GM10248 (cell line): Measurements from ENCODE around the gene NPY1R.

Source experiments
- CTCF ChIA-PET: fragments of 300-600 bp; sonication (Branson Sonifier 250); formaldehyde crosslinking; extraction: SDS; loops from one replicate; lab custom pipeline; 2021; ENCODE audit warnings: antibody characterized with exemption; lab: Yijun Ruan, JAX
- POLR2A ChIA-PET: fragments of 350-650 bp; sonication (Branson Sonifier 250); formaldehyde crosslinking; extraction: SDS; loops from one replicate; lab custom pipeline; 2020; ENCODE audit warnings: antibody characterized with exemption; lab: Yijun Ruan, JAX
- DNase-seq: peaks from one replicate; pipeline ENCODE4 v3.0.0; 2012; ENCODE audit errors: extremely low spot score
- TF ChIP-seq, protein P1 (sequence below): IDR thresholded peaks from 2 replicates; pipeline ENCODE4 v1.5.1; 2012; ENCODE audit warnings: mild to moderate bottlenecking, low read depth; ENCODE audit errors: extremely low read depth, missing control alignments, control extremely low read depth

The NPY1R gene

DNA sequence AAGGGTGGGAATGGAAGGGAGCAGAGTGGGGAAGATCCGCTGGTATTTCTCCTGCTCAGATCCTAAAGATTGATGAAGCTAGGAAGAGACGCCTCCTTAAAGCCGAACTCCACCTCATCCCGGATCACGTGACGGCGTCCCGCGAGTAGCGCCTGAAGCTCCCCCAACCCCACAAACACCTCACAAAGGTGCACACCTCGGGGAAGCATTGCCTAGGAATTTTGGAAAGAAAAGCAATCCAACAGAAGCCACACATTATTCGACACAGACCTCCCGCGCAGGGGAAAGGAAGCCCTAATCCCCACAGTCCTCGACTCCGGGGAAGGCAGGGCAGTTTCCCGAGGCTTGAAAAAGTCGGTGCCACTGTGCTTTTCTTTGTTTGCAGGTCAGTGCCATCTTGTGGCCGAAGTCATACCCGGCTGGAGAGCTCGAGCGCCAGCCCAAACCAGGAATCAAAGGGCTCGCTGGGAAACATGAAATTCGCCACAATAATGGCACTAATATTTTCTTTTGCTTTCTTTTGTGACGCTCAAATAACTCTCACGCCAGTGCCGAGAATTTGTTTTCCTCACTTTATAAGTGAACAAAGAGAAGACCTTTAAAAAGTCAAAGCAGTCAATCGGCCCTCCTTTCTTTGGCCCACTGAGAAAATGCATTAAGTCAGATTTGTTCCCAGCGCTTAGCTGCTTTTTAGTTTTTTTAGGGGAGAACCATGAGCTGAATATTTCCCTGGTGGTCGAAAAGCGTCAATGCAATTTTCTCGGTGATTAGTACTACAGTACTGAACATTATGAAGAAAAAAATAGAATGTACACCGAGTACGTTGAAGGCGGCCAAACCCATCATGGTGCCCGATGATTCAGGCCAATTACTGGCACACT lies at the start of gene NPY1R:
Gene NPY1R (minus strand): TSS at position 71 of the 881 bp plus-strand sequence. CDS start 6,042 bp downstream, outside the sequence.
- DNase-seq, result peak; percentile 60
- TF ChIP-seq, protein P1, sequence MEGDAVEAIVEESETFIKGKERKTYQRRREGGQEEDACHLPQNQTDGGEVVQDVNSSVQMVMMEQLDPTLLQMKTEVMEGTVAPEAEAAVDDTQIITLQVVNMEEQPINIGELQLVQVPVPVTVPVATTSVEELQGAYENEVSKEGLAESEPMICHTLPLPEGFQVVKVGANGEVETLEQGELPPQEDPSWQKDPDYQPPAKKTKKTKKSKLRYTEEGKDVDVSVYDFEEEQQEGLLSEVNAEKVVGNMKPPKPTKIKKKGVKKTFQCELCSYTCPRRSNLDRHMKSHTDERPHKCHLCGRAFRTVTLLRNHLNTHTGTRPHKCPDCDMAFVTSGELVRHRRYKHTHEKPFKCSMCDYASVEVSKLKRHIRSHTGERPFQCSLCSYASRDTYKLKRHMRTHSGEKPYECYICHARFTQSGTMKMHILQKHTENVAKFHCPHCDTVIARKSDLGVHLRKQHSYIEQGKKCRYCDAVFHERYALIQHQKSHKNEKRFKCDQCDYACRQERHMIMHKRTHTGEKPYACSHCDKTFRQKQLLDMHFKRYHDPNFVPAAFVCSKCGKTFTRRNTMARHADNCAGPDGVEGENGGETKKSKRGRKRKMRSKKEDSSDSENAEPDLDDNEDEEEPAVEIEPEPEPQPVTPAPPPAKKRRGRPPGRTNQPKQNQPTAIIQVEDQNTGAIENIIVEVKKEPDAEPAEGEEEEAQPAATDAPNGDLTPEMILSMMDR, result peak; percentile 52
- CTCF ChIA-PET, result interaction anchor here (0.7 to 2.6 kb wide), 12 partner anchors 10 to 834 kb away, joined by 3 to 16 read pairs (median 4); no protein-coding TSS in a partner anchor
- POLR2A ChIA-PET, result no interaction called here

DNA sequence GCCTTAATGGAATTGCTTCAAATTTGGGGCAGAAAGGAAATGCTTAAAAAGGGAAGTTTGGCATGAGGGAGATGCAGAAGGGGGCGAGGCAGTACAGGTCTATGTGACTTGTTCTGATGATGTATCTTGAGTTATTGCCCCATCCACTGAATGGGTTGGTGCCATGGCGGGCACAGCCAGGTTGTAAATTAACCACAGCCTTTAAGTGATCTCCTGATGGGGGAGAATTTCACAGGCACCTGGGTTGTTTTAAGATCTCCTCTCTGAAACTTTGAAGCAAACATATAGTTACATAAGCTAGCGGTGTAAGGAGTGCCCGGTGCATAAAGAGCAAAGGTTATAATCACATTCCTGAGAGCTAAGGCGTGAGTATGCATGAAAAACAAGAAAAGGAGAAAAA lies 48.3 kb upstream of the NPY1R start:
- POLR2A ChIA-PET, result no interaction called here

DNA sequence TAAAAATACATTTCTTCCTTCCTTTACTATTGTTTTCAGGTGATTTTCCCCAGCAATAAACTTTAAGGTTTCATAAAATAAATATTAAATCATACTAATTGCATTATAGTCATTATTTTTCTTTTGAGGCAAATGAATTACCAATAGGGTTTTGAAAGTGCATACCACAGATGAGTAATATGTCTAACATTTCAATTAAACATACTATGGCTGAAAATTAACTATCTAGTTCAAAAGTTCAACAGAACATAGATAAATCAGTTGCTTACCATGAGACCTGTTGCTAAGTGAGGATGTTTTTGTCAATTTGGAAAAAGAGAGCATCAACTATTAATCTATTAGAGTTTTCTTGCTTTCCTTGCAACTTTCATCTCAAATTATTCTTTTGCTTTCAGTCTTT lies 46.3 kb upstream of the NPY1R start:
- CTCF ChIA-PET, result no interaction called here
- TF ChIP-seq, protein P1, result no peak
- POLR2A ChIA-PET, result no interaction called here
- DNase-seq, result no peak

More for the DNA sequence above, 48.3 kb upstream of the NPY1R start:
- TF ChIP-seq, protein P1, result no peak
- CTCF ChIA-PET, result no interaction called here
- no peak for DNase-seq

DNA sequence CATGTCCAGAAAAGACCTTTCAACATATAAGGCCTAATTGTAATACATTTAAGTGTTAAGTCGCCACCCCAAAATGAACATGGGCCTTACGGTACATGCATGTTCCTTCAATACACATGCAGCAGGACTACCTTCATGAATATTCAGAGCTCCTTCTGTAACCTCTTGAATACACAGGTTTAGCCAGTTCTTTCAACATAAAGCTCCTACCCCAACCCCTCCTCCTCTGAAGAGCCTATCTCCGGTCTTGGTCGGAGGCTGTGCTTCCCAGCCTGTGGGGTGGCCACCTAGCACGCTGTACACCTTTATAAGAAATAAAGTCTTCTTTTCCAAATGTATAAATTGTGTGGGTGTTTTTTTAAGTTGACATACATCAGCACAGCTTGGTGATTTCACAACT lies 39.6 kb upstream of the NPY1R start:
- no peak for DNase-seq
- CTCF ChIA-PET, result interaction anchor here (1.2 to 1.8 kb wide), 5 partner anchors 10 to 177 kb away, joined by 3 to 6 read pairs (median 3); no protein-coding TSS in a partner anchor
- TF ChIP-seq, protein P1, result no peak
- POLR2A ChIA-PET, result no interaction called here

DNA sequence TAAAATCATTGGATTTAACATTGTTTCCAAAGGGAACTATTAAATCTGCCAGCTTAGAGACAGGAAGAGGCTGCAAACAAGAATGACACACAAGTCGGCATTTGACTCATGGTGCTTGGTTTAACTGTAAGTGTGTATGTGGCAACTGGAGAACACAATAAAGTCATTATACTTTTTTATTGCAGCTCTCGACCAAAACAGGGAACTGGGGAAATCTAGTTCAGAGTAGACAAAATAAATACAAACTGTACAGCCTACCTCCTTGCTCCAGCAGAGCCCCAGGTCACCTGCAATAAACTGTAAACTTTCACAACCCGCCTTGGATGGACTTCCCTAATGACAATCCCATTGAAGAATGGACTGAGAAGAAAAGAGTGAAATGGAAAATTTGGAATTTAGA lies 35.3 kb upstream of the NPY1R start:
- no peak for DNase-seq
- CTCF ChIA-PET, result interaction anchor here (1.8 kb wide), 1 partner anchor 9 kb away, joined by 4 read pairs; no protein-coding TSS in a partner anchor
- POLR2A ChIA-PET, result no interaction called here

DNA sequence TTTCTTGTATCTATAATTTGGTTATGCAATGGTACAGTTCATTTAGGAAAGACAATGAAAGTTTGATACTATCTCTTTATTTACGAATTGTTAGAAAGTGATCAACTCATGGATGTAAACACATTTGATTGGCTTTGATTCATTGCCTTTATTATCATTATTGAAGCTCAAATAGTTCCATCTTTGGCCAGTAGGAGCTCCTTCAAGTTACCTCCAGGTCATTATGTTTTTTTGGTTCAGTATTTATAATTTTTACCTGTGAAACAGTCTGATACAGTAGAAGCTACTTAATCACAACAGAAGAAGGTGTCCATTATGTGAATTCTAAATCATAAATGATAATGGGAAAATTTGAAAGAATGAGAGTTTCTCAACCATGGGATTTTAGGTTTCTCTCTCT lies 23.7 kb upstream of the NPY1R start:
- ChIA-PET CTCF (interaction anchor here (0.7 to 1.5 kb wide), 3 partner anchors 16 to 25 kb away, joined by 3 read pairs; no protein-coding TSS in a partner anchor), POLR2A (no interaction called here)
- TF ChIP-seq, protein P1, result no peak

More for the DNA sequence above, 35.3 kb upstream of the NPY1R start:
- TF ChIP-seq, protein P1, result no peak

More for the DNA sequence above, 23.7 kb upstream of the NPY1R start:
- DNase-seq, result no peak
